CD4-positive, alpha-beta T cell (primary cell): ENCODE data around the gene SCFD2. TPM values are rescaled to one million over a fixed set of nuclear protein-coding genes. Genes with fewer than 3 reads are reported as not detected.
A peak's percentile ranks its signal among the peaks of the same experiment; 100 is the strongest.

Experiments
- ATAC-seq: fragments of 200-7000 bp; cut with Tn5 transposase; one replicate; pipeline ENCODE4 v1.10.0; 2022; ENCODE audit warnings: mild to moderate bottlenecking; ENCODE audit not compliant: poor library complexity
- CTCF ChIA-PET: fragments of 350-600 bp; sonication (Branson Sonifier 250); formaldehyde crosslinking; loops from one replicate; lab custom pipeline; 2021; ENCODE audit warnings: antibody characterized with exemption, inconsistent platforms; lab: Charles Lee
- POLR2A ChIA-PET: fragments of 350-600 bp; sonication (Branson Sonifier 250); formaldehyde crosslinking; loops from one replicate; lab custom pipeline; 2021; ENCODE audit warnings: antibody characterized with exemption, inconsistent platforms; lab: Charles Lee
- DNase-seq, 14 experiments: peaks; one replicate each; pipeline ENCODE4 v3.0.0-alpha.2; 2013 to 2020; ENCODE audit warnings: mixed read lengths in 2 of 14
- H3K27ac ChIP-seq, 2 donors: one replicate each; pipeline versions ENCODE4 v1.5.1 to v1.7.0; 2013; ENCODE audit warnings: low read length in 2 of 2, low read depth in 1 of 2, mild to moderate bottlenecking in 1 of 2
- H3K27me3 ChIP-seq, 2 experiments: 1 replicate in 1 of 2; 2 replicates in 1 of 2; pipeline versions ENCODE4 v1.6.1 to v1.7.0; 2013; ENCODE audit warnings: low read length in 2 of 2, control low read depth in 1 of 2, mild to moderate bottlenecking in 1 of 2, moderate library complexity in 1 of 2; ENCODE audit not compliant: insufficient read depth in 2 of 2, control insufficient read depth in 1 of 2
- H3K36me3 ChIP-seq: one replicate; pipeline ENCODE4 v1.6.1; 2013; ENCODE audit warnings: low read length, control low read depth; ENCODE audit not compliant: insufficient read depth
- H3K4me1 ChIP-seq: one replicate; pipeline ENCODE4 v1.6.1; 2013; ENCODE audit warnings: low read length, control low read depth; ENCODE audit not compliant: insufficient read depth
- H3K4me3 ChIP-seq: one replicate; pipeline ENCODE4 v1.5.1; 2013; ENCODE audit warnings: mild to moderate bottlenecking, low read length, moderate library complexity
- H3K9me3 ChIP-seq, 2 experiments: 1 replicate in 1 of 2; 2 replicates in 1 of 2; pipeline versions ENCODE4 v1.6.1 to v1.7.0; 2013; ENCODE audit warnings: low read length in 2 of 2, mild to moderate bottlenecking in 2 of 2, control low read depth in 1 of 2, moderate library complexity in 1 of 2; ENCODE audit not compliant: control insufficient read depth in 1 of 2, insufficient read depth in 1 of 2
- H3K27ac Mint-ChIP-seq: one replicate; pipeline ENCODE4 v1.8.0; 2020; ENCODE audit warnings: mixed read lengths
- H3K27me3 Mint-ChIP-seq: one replicate; pipeline ENCODE4 v1.8.0; 2021; ENCODE audit warnings: mixed read lengths
- H3K36me3 Mint-ChIP-seq: one replicate; pipeline ENCODE4 v1.8.0; 2021; ENCODE audit warnings: low read depth, mixed read lengths
- H3K4me1 Mint-ChIP-seq: one replicate; pipeline ENCODE4 v1.8.0; 2021; ENCODE audit warnings: low read depth, mixed read lengths
- H3K4me3 Mint-ChIP-seq: one replicate; pipeline ENCODE4 v1.8.0; 2020; ENCODE audit warnings: mild to moderate bottlenecking, mixed read lengths
- H3K9me3 Mint-ChIP-seq: one replicate; pipeline ENCODE4 v1.8.0; 2020; ENCODE audit warnings: mixed read lengths
- intact Hi-C, 2 experiments: fragments of 100-400 bp; cut with DNase I in 1 of 2; cut with micrococcal nuclease in 1 of 2; formaldehyde crosslinking; loops; one replicate each; pipeline versions ENCODE4 v1.15.1 to v1.9.0; 2023 to 2025; cut with DNase I, micrococcal nuclease
- total RNA-seq, 174 experiments: library from RNA in 2 of 174; stranded (reverse) in 2 of 174; gene quantifications; one replicate each; pipeline ENCODE4 v1.2.3 and lab custom pipeline; 2021 to 2026
- TF ChIP-seq, protein P1 (sequence below): fragments of 200-600 bp; IDR thresholded peaks from one replicate; pipeline ENCODE4 v1.8.0; 2022; ENCODE audit warnings: antibody characterized with exemption, mild to moderate bottlenecking

SCFD2 gene
- total RNA-seq, 2 experiments from 2014 or later, result 15.4 to 17.6 TPM

DNA sequence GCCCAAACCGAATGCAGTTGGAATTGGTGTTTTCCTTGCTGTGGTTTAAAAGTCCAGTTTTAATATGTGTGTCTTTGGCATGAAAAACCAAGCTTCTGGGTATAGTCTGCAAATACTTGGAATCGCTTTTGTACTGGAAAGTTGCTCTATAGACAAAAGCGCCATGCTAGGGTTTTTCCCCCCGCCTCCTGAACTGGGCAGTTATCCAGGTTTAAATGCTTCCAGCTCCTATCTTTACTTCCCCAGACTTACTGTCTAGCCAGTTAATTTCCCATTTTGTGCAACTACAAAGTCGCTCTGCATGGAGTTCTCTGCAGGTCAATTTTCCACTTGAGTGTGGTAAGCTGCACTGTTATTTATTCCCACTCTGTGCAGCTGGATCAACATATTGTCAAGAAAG, 501.1 kb downstream of the SCFD2 start:
- Histone ChIP-seq H3K27me3 (peaks cover 19 to 20% of the 10 kb centered on the region in 2 experiments), H3K27ac (no peak overlapping the region), H3K4me3 (no peak overlapping the region), H3K4me1 (peaks cover 18% of the 10 kb centered on the region), H3K36me3 (no peaks in the 10 kb centered on the region), H3K9me3 (no peaks in the 10 kb centered on the region)
- POLR2A ChIA-PET, result no interaction called here
- Mint-ChIP-seq H3K27ac (no peak overlapping the region), H3K4me3 (no peak overlapping the region), H3K9me3 (no peaks in the 10 kb centered on the region), H3K36me3 (no peaks in the 10 kb centered on the region), H3K4me1 (peaks cover 12% of the 10 kb centered on the region), H3K27me3 (peaks cover 29% of the 10 kb centered on the region)
- no peak for ATAC-seq
- DNase-seq, result no peak
- TF ChIP-seq, protein P1, sequence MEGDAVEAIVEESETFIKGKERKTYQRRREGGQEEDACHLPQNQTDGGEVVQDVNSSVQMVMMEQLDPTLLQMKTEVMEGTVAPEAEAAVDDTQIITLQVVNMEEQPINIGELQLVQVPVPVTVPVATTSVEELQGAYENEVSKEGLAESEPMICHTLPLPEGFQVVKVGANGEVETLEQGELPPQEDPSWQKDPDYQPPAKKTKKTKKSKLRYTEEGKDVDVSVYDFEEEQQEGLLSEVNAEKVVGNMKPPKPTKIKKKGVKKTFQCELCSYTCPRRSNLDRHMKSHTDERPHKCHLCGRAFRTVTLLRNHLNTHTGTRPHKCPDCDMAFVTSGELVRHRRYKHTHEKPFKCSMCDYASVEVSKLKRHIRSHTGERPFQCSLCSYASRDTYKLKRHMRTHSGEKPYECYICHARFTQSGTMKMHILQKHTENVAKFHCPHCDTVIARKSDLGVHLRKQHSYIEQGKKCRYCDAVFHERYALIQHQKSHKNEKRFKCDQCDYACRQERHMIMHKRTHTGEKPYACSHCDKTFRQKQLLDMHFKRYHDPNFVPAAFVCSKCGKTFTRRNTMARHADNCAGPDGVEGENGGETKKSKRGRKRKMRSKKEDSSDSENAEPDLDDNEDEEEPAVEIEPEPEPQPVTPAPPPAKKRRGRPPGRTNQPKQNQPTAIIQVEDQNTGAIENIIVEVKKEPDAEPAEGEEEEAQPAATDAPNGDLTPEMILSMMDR, result no peak
- CTCF ChIA-PET, result no interaction called here
- intact Hi-C loops, result loop anchor here (5.0 to 10.0 kb wide), 4 partner anchors 152 to 1230 kb away; partner anchors contain the start of genes DCUN1D4 (in 1 of the 2) and SCFD2 (in 1 of the 2)

DNA sequence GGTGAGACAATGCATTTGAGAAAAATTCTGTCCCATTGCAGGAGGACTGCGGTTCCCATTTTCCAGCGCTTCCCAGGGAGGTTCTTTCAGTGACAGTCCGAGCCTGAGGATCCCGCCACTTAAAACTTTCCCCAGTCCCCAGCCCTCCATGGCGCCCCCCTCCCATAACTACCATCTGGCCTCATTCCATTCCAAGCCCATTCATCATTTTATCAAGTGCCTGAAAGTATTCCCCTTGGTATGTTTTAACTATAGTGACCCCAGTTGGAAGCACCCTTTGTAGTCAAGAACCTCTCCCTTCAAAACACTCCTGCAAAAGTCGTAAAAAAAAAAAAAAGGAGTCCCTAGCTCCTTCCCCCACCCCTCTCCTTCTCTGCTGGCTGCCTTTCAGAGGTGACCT, 502.5 kb downstream of the SCFD2 start:
- DNase-seq, result no peak
- Mint-ChIP-seq H3K4me3 (peak overlapping the region; percentile 64), H3K9me3 (no peaks in the 10 kb centered on the region), H3K27me3 (peaks cover 38% of the 10 kb centered on the region), H3K36me3 (no peaks in the 10 kb centered on the region), H3K27ac (no peak overlapping the region), H3K4me1 (peaks cover 12% of the 10 kb centered on the region)
- no peak overlapping the region for H3K27ac ChIP-seq
- TF ChIP-seq, protein P1, result no peak
- peaks cover 19 to 20% of the 10 kb centered on the region in 2 experiments for H3K27me3 ChIP-seq
- peaks cover 0 to 2% of the 10 kb centered on the region in 2 experiments for H3K9me3 ChIP-seq
- H3K36me3 ChIP-seq, result no peaks in the 10 kb centered on the region
- H3K4me1 ChIP-seq, result peaks cover 18% of the 10 kb centered on the region
- POLR2A ChIA-PET, result no interaction called here
- intact Hi-C loops, result loop anchor here (5.0 to 10.0 kb wide), 4 partner anchors 151 to 1231 kb away; partner anchors contain the start of genes DCUN1D4 (in 1 of the 2) and SCFD2 (in 1 of the 2)
- no peak for ATAC-seq
- CTCF ChIA-PET, result no interaction called here
- no peak overlapping the region for H3K4me3 ChIP-seq

DNA sequence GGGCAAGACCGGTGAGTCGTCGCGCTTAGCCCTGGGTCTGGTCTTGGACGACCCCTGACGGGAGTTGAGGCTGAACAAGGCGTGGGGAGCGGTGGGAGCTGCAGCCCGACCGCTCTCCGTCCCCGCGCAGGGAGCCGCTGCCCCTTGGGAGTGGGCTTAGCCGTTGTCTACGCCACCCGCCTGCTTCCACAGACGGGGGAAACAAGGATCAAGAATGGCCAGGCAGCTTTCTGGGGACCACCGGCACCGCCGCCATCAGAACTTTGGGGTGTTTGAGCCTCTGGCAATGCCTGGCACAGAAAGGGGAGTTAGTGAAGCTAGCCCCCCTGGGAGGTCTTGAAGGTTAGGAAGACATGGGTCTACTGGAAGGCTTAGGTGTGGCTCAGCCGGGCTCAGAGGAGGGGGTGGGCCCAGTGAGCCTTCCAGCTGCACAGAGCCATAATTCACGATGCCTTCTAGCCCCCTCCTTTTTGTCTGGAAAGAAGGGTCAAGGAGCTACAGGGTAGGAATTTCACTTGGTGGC, 503.2 kb downstream of the SCFD2 start:
- ChIA-PET POLR2A (no interaction called here), CTCF (no interaction called here)
- peaks cover 12% of the 10 kb centered on the region for H3K4me1 Mint-ChIP-seq
- H3K36me3 ChIP-seq, result no peaks in the 10 kb centered on the region
- ATAC-seq, result no peak
- peak overlapping the region; percentile 64 for H3K4me3 Mint-ChIP-seq
- H3K4me3 ChIP-seq, result peak overlapping the region; percentile 58
- H3K27me3 Mint-ChIP-seq, result peaks cover 39% of the 10 kb centered on the region
- TF ChIP-seq, protein P1, result no peak
- DNase-seq, result no peak
- intact Hi-C loops, result loop anchor here (5.0 to 10.0 kb wide), 4 partner anchors 150 to 1232 kb away; partner anchors contain the start of genes DCUN1D4 (in 1 of the 2) and SCFD2 (in 1 of the 2)
- H3K9me3 Mint-ChIP-seq, result no peaks in the 10 kb centered on the region
- H3K36me3 Mint-ChIP-seq, result no peaks in the 10 kb centered on the region
- H3K27me3 ChIP-seq, result peaks cover 19 to 20% of the 10 kb centered on the region in 2 experiments
- no peak overlapping the region for H3K27ac Mint-ChIP-seq
- H3K9me3 ChIP-seq, result peaks cover 0 to 4% of the 10 kb centered on the region in 2 experiments
- peaks cover 18% of the 10 kb centered on the region for H3K4me1 ChIP-seq
- no peak overlapping the region for H3K27ac ChIP-seq
